K562 (cell line): ENCODE data around the gene CEP128. TPM values are rescaled to one million over a fixed set of nuclear protein-coding genes. Genes with fewer than 3 reads are reported as not detected.

Experiments
- ATAC-seq: fragments of 200-7000 bp; cut with Tn5 transposase; 3 replicates; pipeline ENCODE4 v1.9.1; 2020; ENCODE audit warnings: moderate library complexity
- BruUV-seq: library from RNA; stranded (reverse); fragments of 400-500 nt; replicated peaks from 2 replicates; lab custom pipeline; 2021; lab: Mats Ljungman, UMichigan
- CTCF ChIA-PET: fragments of 300-600 bp; formaldehyde crosslinking; extraction: SDS; loops from one replicate; lab custom pipeline; 2021; ENCODE audit warnings: low intra/inter-chr PET ratio; lab: Yijun Ruan, JAX
- POLR2A ChIA-PET: fragments of 300-600, 350-650 bp; sonication (Branson Sonifier 250); formaldehyde crosslinking; extraction: SDS; loops from one replicate; lab custom pipeline; 2021; ENCODE audit warnings: antibody characterized with exemption, inconsistent platforms; lab: Yijun Ruan, JAX
- DNase-seq, 4 experiments: peaks; one replicate each; pipeline versions ENCODE4 v3.0.0 to v3.0.0-alpha.2; 2011 to 2018; ENCODE audit warnings: low spot score in 3 of 4, mixed read lengths in 3 of 4; ENCODE audit errors: extremely low read depth in 1 of 4
- FAIRE-seq: peaks from 2 replicates; lab custom pipeline; 2011; peaks lifted over from hg19 to GRCh38; lab: Jason Lieb, UNC
- H2AFZ ChIP-seq: 2 replicates; pipeline ENCODE4 v1.6.0; 2011; ENCODE audit warnings: low read depth, low read length, control low read depth, inconsistent platforms
- H3K27ac ChIP-seq: fragments of 200-600 bp; 3 replicates; pipeline ENCODE4 v1.8.0; 2011; ENCODE audit warnings: low read depth, mild to moderate bottlenecking, control low read depth, inconsistent platforms, low read length, moderate library complexity, mixed read lengths; ENCODE audit errors: extremely low read depth
- H3K27me3 ChIP-seq, 2 experiments: fragments of 300-600 bp in 1 of 2; 2 replicates in 1 of 2; 3 replicates in 1 of 2; pipeline versions ENCODE4 v1.6.0 to v1.8.0; 2011; ENCODE audit warnings: inconsistent platforms in 2 of 2, low read length in 2 of 2, mild to moderate bottlenecking in 1 of 2, mixed read lengths in 1 of 2, moderate library complexity in 1 of 2; ENCODE audit not compliant: control insufficient read depth in 2 of 2, insufficient read depth in 2 of 2
- H3K36me3 ChIP-seq: fragments of 300-600 bp; 3 replicates; pipeline ENCODE4 v1.8.0; 2011; ENCODE audit warnings: mild to moderate bottlenecking, low read length, inconsistent platforms; ENCODE audit not compliant: control insufficient read depth, insufficient read depth
- H3K4me1 ChIP-seq, 2 experiments: fragments of 200-600 bp in 1 of 2; replicated peaks in 1 of 2; 2 replicates in 1 of 2; 3 replicates in 1 of 2; pipeline versions ENCODE4 v1.5.1 to v1.8.0; 2011; ENCODE audit warnings: inconsistent platforms in 2 of 2, low read length in 2 of 2, mild to moderate bottlenecking in 1 of 2, mixed read lengths in 1 of 2, moderate library complexity in 1 of 2; ENCODE audit not compliant: control insufficient read depth in 2 of 2, insufficient read depth in 2 of 2
- H3K4me2 ChIP-seq: 2 replicates; pipeline ENCODE4 v1.6.1; 2011; ENCODE audit warnings: low read length, control low read depth, inconsistent platforms, mixed read lengths; ENCODE audit not compliant: insufficient read depth
- H3K4me3 ChIP-seq: fragments of 200-600 bp; sonication (generic), shearing (Covaris generic); 2 replicates; pipeline ENCODE4 v1.5.1; 2016; ENCODE audit warnings: control low read depth, inconsistent platforms
- H3K79me2 ChIP-seq: fragments of 200-600 bp; 3 replicates; pipeline ENCODE4 v1.8.0; 2011; ENCODE audit warnings: low read length, inconsistent platforms; ENCODE audit not compliant: control insufficient read depth, insufficient read depth
- H3K9ac ChIP-seq, 2 experiments: 2 replicates each; pipeline versions ENCODE4 v1.6.0 to v1.6.1; 2011; ENCODE audit warnings: low read depth in 2 of 2, low read length in 2 of 2, control low read depth in 1 of 2, inconsistent platforms in 1 of 2, mild to moderate bottlenecking in 1 of 2, mixed read lengths in 1 of 2; ENCODE audit not compliant: insufficient read depth in 1 of 2
- H3K9me1 ChIP-seq: one replicate; pipeline ENCODE4 v1.6.0; 2011; ENCODE audit warnings: inconsistent platforms, mild to moderate bottlenecking, low read length, moderate library complexity; ENCODE audit not compliant: control insufficient read depth, insufficient read depth
- H3K9me3 ChIP-seq: replicated peaks from 2 replicates; pipeline ENCODE4 v1.5.1; 2011; ENCODE audit warnings: low read depth, low read length, inconsistent platforms; ENCODE audit not compliant: control insufficient read depth, insufficient read depth
- H4K20me1 ChIP-seq: replicated peaks from 2 replicates; pipeline ENCODE4 v1.6.1; 2011; ENCODE audit warnings: low read length, inconsistent platforms, mixed read lengths; ENCODE audit not compliant: control insufficient read depth, insufficient read depth
- CEBPB ChIP-seq: fragments of 450-650 bp; IDR thresholded peaks from 2 replicates; pipeline ENCODE4 v1.6.1; 2016; ENCODE audit warnings: missing genetic modification characterization, missing compliant biosample characterization
- NFIC ChIP-seq: fragments of 450-650 bp; IDR thresholded peaks from 2 replicates; pipeline ENCODE4 v1.6.1; 2017; ENCODE audit warnings: mild to moderate bottlenecking, inconsistent platforms
- RNF2 ChIP-seq: sonication (generic); IDR thresholded peaks from 2 replicates; pipeline ENCODE4 v1.6.1; 2016
- TEAD4 ChIP-seq, 2 experiments: sonication (generic) in 1 of 2; formaldehyde crosslinking in 1 of 2; IDR thresholded peaks; 2 replicates each; pipeline versions ENCODE4 v1.6.1 to v1.8.0; 2012 to 2022; ENCODE audit warnings: borderline replicate concordance in 1 of 2, inconsistent platforms in 1 of 2, low read length in 1 of 2, mild to moderate bottlenecking in 1 of 2, missing genetic modification reagents in 1 of 2
- TOE1 ChIP-seq, 2 experiments: fragments of 450-650 bp in 1 of 2; sonication (generic) in 1 of 2; formaldehyde crosslinking in 1 of 2; IDR thresholded peaks; 2 replicates each; pipeline versions ENCODE4 v1.7.1 to v1.8.0; 2016 to 2022; ENCODE audit warnings: borderline replicate concordance in 2 of 2, mild to moderate bottlenecking in 2 of 2, antibody characterized with exemption in 1 of 2, inconsistent platforms in 1 of 2, low read depth in 1 of 2, missing genetic modification reagents in 1 of 2, moderate library complexity in 1 of 2
- YBX1 ChIP-seq: fragments of 450-650 bp; IDR thresholded peaks from 2 replicates; pipeline ENCODE4 v1.7.1; 2016; ENCODE audit warnings: mild to moderate bottlenecking
- ZNF707 ChIP-seq: fragments of 250-450 bp; sonication (Bioruptor Pico); conservative IDR thresholded peaks from 2 replicates; pipeline ENCODE4 v1.8.0; 2022; ENCODE audit warnings: inconsistent platforms, mild to moderate bottlenecking, moderate library complexity
- ZNF76 ChIP-seq: fragments of 250-450 bp; sonication (Bioruptor Pico); IDR thresholded peaks from 2 replicates; pipeline ENCODE4 v1.4.0; 2020; ENCODE audit warnings: mild to moderate bottlenecking, moderate library complexity, borderline replicate concordance
- ZSCAN32 ChIP-seq: fragments of 450-650 bp; formaldehyde crosslinking; IDR thresholded peaks from 2 replicates; pipeline ENCODE4 v1.4.0; 2020; ENCODE audit warnings: mild to moderate bottlenecking, moderate library complexity
- WGBS: fragments of 100-300 bp; shearing (Covaris generic); methylation state at CpG from one replicate; pipeline ENCODE4 v1.1.6; 2016; ENCODE audit warnings: low coverage, mixed read lengths; ENCODE audit not compliant: insufficient coverage; ENCODE audit errors: missing lambda C conversion rate; 5-methylcytosine and 5-hydroxymethylcytosine counted together
- in situ Hi-C: fragments of 300-500 bp; cut with MboI; formaldehyde crosslinking; loops from 4 replicates; pipeline ENCODE4 v1.15.0; 2018; ENCODE audit warnings: inconsistent platforms, mixed read lengths
- intact Hi-C: fragments of 100-400 bp; cut with micrococcal nuclease; formaldehyde crosslinking; loops from 2 replicates; pipeline ENCODE4 v1.14.2; 2022
- polyA plus RNA-seq, 8 experiments: library from polyadenylated mRNA; depleted of rRNA in 4 of 8; stranded (reverse) in 5 of 8; unstranded in 3 of 8; fragments of >200 nt; fragmentation: Nextera tagmentation in 2 of 8; fragmentation: Illumina TruSeq in 1 of 8; extraction: Ambion mirVana in 2 of 8; extraction: Trizol in 1 of 8; gene quantifications; 2 replicates each; pipeline versions ENCODE4 v1.2.1 to v1.2.3, GENCODE V29; 2011 to 2014; ENCODE audit warnings: inconsistent platforms in 1 of 8, missing spikeins in 1 of 8
- total RNA-seq, 7 experiments: library from RNA; depleted of rRNA in 6 of 7; stranded (reverse); fragments of >200 nt in 6 of 7; fragmentation: Illumina TruSeq in 2 of 7; extraction: Trizol in 2 of 7; gene quantifications; 2 replicates each; pipeline versions ENCODE4 v1.2.1 to v1.2.3, GENCODE V29; 2011 to 2021; ENCODE audit warnings: low replicate concordance in 1 of 7
- TF ChIP-seq, protein P1 (sequence below): fragments of 450-650 bp; IDR thresholded peaks from 2 replicates; pipeline ENCODE4 v1.6.1; 2016; ENCODE audit warnings: antibody characterized with exemption
- TF ChIP-seq, protein P2 (sequence below): fragments of 450-650 bp; IDR thresholded peaks from 2 replicates; pipeline ENCODE4 v1.6.1; 2016; ENCODE audit warnings: mild to moderate bottlenecking
- TF ChIP-seq, protein P3 (sequence below): IDR thresholded peaks from 2 replicates; pipeline ENCODE4 v1.6.1; 2014; ENCODE audit warnings: antibody characterized with exemption

The CEP128 gene
- total and polyA plus RNA-seq, 9 of the 15 experiments (the other 6 are each of a cell fraction or from before 2014, with no cell fraction given), result 2.3 to 9.2 (median 4.6) TPM

DNA sequence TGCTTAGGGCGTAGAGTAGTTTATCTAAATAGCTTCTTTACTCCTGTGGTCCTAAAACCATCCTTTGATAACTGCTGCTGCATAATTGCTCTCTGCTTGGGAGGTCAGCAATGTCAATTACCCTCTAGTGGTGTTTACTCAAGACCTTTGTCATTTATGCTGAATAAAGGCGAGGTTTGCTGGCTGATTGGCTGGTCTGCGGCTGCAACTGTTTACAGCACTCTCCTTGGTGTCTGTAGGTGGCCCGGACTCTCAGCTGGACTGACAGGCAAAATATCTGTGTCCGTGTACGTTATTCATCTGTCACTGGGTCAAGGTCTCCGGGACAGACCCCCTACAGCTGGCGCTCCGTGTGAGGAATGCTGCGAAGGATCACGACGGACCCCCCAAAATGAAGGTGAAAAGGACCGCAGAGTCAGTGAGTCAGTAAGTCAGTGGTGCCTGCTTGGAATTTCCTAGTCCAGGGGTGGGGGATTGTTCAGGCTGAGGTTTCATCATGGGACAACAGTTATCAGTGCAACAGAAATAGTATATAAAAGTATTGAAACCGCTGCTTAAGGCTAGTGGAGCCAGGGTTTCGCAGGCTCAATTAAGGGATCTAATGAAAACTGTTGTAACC, 476.9 kb downstream of the CEP128 start:
- in situ Hi-C loops (no loop called here), intact Hi-C loops (no loop called here)
- POLR2A ChIA-PET, result no interaction called here
- no peak overlapping the region for H2AFZ ChIP-seq
- no peak overlapping the region for H3K4me3 ChIP-seq
- no peaks in the 10 kb centered on the region for H3K9me1 ChIP-seq
- TF ChIP-seq CEBPB (tag) (no peak), ZNF707 (no peak), TEAD4 (IDR thresholded peaks at IDR 0.05; ENCODE audit: low read length) (no peak), TEAD4 (CRISPR knock-in tag; IDR thresholded peaks at IDR 0.05; ENCODE audit: borderline replicate concordance) (no peak), NFIC (no peak), ZNF76 (CRISPR knock-in tag) (no peak), RNF2 (no peak), YBX1 (no peak), TOE1 (IDR thresholded peaks at IDR 0.05; ENCODE audit: borderline replicate concordance) (no peak), TOE1 (CRISPR knock-in tag; IDR thresholded peaks at IDR 0.05; ENCODE audit: borderline replicate concordance, low read depth) (no peak), ZSCAN32 (CRISPR knock-in tag) (no peak)
- TF ChIP-seq, protein P1, sequence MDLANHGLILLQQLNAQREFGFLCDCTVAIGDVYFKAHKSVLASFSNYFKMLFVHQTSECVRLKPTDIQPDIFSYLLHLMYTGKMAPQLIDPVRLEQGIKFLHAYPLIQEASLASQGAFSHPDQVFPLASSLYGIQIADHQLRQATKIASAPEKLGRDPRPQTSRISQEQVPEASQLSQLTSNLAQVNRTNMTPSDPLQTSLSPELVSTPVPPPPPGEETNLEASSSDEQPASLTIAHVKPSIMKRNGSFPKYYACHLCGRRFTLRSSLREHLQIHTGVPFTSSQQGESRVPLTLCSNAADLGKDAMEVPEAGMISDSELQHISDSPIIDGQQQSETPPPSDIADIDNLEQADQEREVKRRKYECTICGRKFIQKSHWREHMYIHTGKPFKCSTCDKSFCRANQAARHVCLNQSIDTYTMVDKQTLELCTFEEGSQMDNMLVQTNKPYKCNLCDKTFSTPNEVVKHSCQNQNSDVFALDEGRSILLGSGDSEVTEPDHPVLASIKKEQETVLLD, result no peak
- TF ChIP-seq, protein P2, sequence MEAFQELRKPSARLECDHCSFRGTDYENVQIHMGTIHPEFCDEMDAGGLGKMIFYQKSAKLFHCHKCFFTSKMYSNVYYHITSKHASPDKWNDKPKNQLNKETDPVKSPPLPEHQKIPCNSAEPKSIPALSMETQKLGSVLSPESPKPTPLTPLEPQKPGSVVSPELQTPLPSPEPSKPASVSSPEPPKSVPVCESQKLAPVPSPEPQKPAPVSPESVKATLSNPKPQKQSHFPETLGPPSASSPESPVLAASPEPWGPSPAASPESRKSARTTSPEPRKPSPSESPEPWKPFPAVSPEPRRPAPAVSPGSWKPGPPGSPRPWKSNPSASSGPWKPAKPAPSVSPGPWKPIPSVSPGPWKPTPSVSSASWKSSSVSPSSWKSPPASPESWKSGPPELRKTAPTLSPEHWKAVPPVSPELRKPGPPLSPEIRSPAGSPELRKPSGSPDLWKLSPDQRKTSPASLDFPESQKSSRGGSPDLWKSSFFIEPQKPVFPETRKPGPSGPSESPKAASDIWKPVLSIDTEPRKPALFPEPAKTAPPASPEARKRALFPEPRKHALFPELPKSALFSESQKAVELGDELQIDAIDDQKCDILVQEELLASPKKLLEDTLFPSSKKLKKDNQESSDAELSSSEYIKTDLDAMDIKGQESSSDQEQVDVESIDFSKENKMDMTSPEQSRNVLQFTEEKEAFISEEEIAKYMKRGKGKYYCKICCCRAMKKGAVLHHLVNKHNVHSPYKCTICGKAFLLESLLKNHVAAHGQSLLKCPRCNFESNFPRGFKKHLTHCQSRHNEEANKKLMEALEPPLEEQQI, result no peak
- TF ChIP-seq, protein P3, sequence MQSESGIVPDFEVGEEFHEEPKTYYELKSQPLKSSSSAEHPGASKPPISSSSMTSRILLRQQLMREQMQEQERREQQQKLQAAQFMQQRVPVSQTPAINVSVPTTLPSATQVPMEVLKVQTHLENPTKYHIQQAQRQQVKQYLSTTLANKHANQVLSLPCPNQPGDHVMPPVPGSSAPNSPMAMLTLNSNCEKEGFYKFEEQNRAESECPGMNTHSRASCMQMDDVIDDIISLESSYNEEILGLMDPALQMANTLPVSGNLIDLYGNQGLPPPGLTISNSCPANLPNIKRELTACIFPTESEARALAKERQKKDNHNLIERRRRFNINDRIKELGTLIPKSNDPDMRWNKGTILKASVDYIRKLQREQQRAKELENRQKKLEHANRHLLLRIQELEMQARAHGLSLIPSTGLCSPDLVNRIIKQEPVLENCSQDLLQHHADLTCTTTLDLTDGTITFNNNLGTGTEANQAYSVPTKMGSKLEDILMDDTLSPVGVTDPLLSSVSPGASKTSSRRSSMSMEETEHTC, result no peak
- H3K9ac ChIP-seq, result no peak overlapping the region
- FAIRE-seq (no peak), ATAC-seq (no peak), DNase-seq (no peak)
- H3K27ac ChIP-seq, result no peak overlapping the region
- H3K36me3 ChIP-seq, result no peaks in the 10 kb centered on the region
- CTCF ChIA-PET, result no interaction called here
- no peak overlapping the region for H3K4me2 ChIP-seq
- no peaks in the 10 kb centered on the region for H3K4me1 ChIP-seq
- no peaks in the 10 kb centered on the region for H3K27me3 ChIP-seq
- BruUV-seq, result no TSS peak
- H3K79me2 ChIP-seq, result no peaks in the 10 kb centered on the region
- H4K20me1 ChIP-seq, result no peaks in the 10 kb centered on the region
- H3K9me3 ChIP-seq, result no peaks in the 10 kb centered on the region
- WGBS, result 1% methylated on average over 14 of the region's 15 CpGs
